ENCODE results near the gene SPATA18. TPM values are rescaled to one million over a fixed set of nuclear protein-coding genes. Genes with fewer than 3 reads are reported as not detected.

SPATA18 gene
- total RNA-seq, 5 donors from 2014 or later (not counting 1 experiment from before 2014, with no cell fraction given) = 0.35 to 0.36 TPM; not detected in 3

GRCh38 chr4:52106660-52107059 is 55.6 kb downstream of the SPATA18 start:
- no peaks in the 10 kb centered on the region for H3K4me1 ChIP-seq (ENCODE audit: control insufficient read depth in 1 of 2, extremely low read depth in 1 of 2, insufficient read depth in 2 of 2, low read length in 2 of 2)
- H3K36me3 ChIP-seq (ENCODE audit: control insufficient read depth in 2 of 2, extremely low read depth in 1 of 2, insufficient read depth in 1 of 2, low read length in 1 of 2) = no peaks in the 10 kb centered on the region
- ChIA-PET CTCF (no interaction called here), POLR2A (no interaction called here)
- H3K4me1 Mint-ChIP-seq = no peaks in the 10 kb centered on the region
- peaks cover 0 to 2% (median 0%) of the 10 kb centered on the region in 3 donors for H3K9me3 Mint-ChIP-seq
- H3K4me3 ChIP-seq (ENCODE audit: control insufficient read depth in 1 of 2, extremely low read depth in 1 of 2, low read length in 1 of 2) = no peak overlapping the region
- 70% methylated on average over 5 of the region's 5 CpGs for WGBS (ENCODE audit: insufficient coverage)
- H3K4me3 Mint-ChIP-seq = no peak overlapping the region
- DNase-seq (no peak), ATAC-seq (replicated peaks in 1 of 4) (no peak)
- peaks cover 6% of the 10 kb centered on the region in 2 donors for H3K27me3 Mint-ChIP-seq
- no peaks in the 10 kb centered on the region for H3K36me3 Mint-ChIP-seq
- H3K9me3 ChIP-seq = no peaks in the 10 kb centered on the region
- no peaks in the 10 kb centered on the region for H3K27me3 ChIP-seq (replicated peaks in 1 of 2; ENCODE audit: control insufficient read depth in 2 of 2, extremely low read depth in 1 of 2, insufficient read depth in 2 of 2, low read length in 1 of 2)
- H3K27ac Mint-ChIP-seq = no peak overlapping the region
- H3K27ac ChIP-seq (ENCODE audit: low read length) = no peak overlapping the region

- Mint-ChIP-seq H3K27me3 (peaks cover 6% of the 10 kb centered on the region in 2 donors), H3K4me1 (no peaks in the 10 kb centered on the region), H3K4me3 (no peak overlapping the region), H3K9me3 (peaks cover 0 to 2% (median 0%) of the 10 kb centered on the region in 3 donors), H3K36me3 (no peaks in the 10 kb centered on the region), H3K27ac (no peak overlapping the region)
- CTCF ChIA-PET = no interaction called here
- WGBS (ENCODE audit: insufficient coverage) = 29% methylated on average over 1 of the region's 3 CpGs
- H3K27me3 ChIP-seq (replicated peaks in 1 of 2; ENCODE audit: control insufficient read depth in 2 of 2, extremely low read depth in 1 of 2, insufficient read depth in 2 of 2, low read length in 1 of 2) = no peaks in the 10 kb centered on the region
- no peaks in the 10 kb centered on the region for H3K4me1 ChIP-seq (ENCODE audit: control insufficient read depth in 1 of 2, extremely low read depth in 1 of 2, insufficient read depth in 2 of 2, low read length in 2 of 2)
- POLR2A ChIA-PET = no interaction called here
- ATAC-seq (replicated peaks in 1 of 4) = no peak
- no peak overlapping the region for H3K4me3 ChIP-seq (ENCODE audit: control insufficient read depth in 1 of 2, extremely low read depth in 1 of 2, low read length in 1 of 2)
- no peak for DNase-seq
- H3K9me3 ChIP-seq = no peaks in the 10 kb centered on the region
- H3K27ac ChIP-seq (ENCODE audit: low read length) = no peak overlapping the region
- H3K36me3 ChIP-seq (ENCODE audit: control insufficient read depth in 2 of 2, extremely low read depth in 1 of 2, insufficient read depth in 1 of 2, low read length in 1 of 2) = no peaks in the 10 kb centered on the region
Measured at GRCh38 chr4:52107336-52107735, 56.2 kb downstream of the SPATA18 start.

GRCh38 chr4:52107745-52108144 is 56.6 kb downstream of the SPATA18 start:
- Histone ChIP-seq H3K36me3 (ENCODE audit: control insufficient read depth in 2 of 2, extremely low read depth in 1 of 2, insufficient read depth in 1 of 2, low read length in 1 of 2) (no peaks in the 10 kb centered on the region), H3K27me3 (replicated peaks in 1 of 2; ENCODE audit: control insufficient read depth in 2 of 2, extremely low read depth in 1 of 2, insufficient read depth in 2 of 2, low read length in 1 of 2) (no peaks in the 10 kb centered on the region), H3K4me3 (ENCODE audit: control insufficient read depth in 1 of 2, extremely low read depth in 1 of 2, low read length in 1 of 2) (no peak overlapping the region), H3K4me1 (ENCODE audit: control insufficient read depth in 1 of 2, extremely low read depth in 1 of 2, insufficient read depth in 2 of 2, low read length in 2 of 2) (no peaks in the 10 kb centered on the region), H3K27ac (ENCODE audit: low read length) (no peak overlapping the region), H3K9me3 (no peaks in the 10 kb centered on the region)
- ATAC-seq (replicated peaks in 1 of 4) (no peak), DNase-seq (no peak)
- ChIA-PET CTCF (no interaction called here), POLR2A (no interaction called here)
- H3K27me3 Mint-ChIP-seq = peaks cover 3 to 6% of the 10 kb centered on the region in 2 donors
- H3K27ac Mint-ChIP-seq = no peak overlapping the region
- WGBS (ENCODE audit: insufficient coverage) = no CpG with 5 or more reads among the region's 1 CpG
- no peaks in the 10 kb centered on the region for H3K4me1 Mint-ChIP-seq
- H3K4me3 Mint-ChIP-seq = no peak overlapping the region
- no peaks in the 10 kb centered on the region for H3K36me3 Mint-ChIP-seq
- peaks cover 0 to 2% (median 0%) of the 10 kb centered on the region in 3 donors for H3K9me3 Mint-ChIP-seq

GRCh38 chr4:52110171-52110570 is 59.1 kb downstream of the SPATA18 start:
- Histone ChIP-seq H3K27me3 (replicated peaks in 1 of 2; ENCODE audit: control insufficient read depth in 2 of 2, extremely low read depth in 1 of 2, insufficient read depth in 2 of 2, low read length in 1 of 2) (no peaks in the 10 kb centered on the region), H3K36me3 (ENCODE audit: control insufficient read depth in 2 of 2, extremely low read depth in 1 of 2, insufficient read depth in 1 of 2, low read length in 1 of 2) (no peaks in the 10 kb centered on the region), H3K9me3 (no peaks in the 10 kb centered on the region), H3K4me1 (ENCODE audit: control insufficient read depth in 1 of 2, extremely low read depth in 1 of 2, insufficient read depth in 2 of 2, low read length in 2 of 2) (no peaks in the 10 kb centered on the region), H3K27ac (ENCODE audit: low read length) (no peak overlapping the region), H3K4me3 (ENCODE audit: control insufficient read depth in 1 of 2, extremely low read depth in 1 of 2, low read length in 1 of 2) (no peak overlapping the region)
- Mint-ChIP-seq H3K9me3 (peaks cover 0 to 2% (median 0%) of the 10 kb centered on the region in 3 donors), H3K27me3 (peaks cover 0 to 4% of the 10 kb centered on the region in 2 donors), H3K4me1 (no peaks in the 10 kb centered on the region), H3K4me3 (no peak overlapping the region), H3K36me3 (no peaks in the 10 kb centered on the region), H3K27ac (no peak overlapping the region)
- ChIA-PET CTCF (interaction anchor here in 1 of 2 donors (0.6 kb wide), 1 partner anchor 1600 kb away, joined by 3 read pairs; no protein-coding TSS in a partner anchor), POLR2A (no interaction called here)
- ATAC-seq (replicated peaks in 1 of 4) = no peak
- WGBS (ENCODE audit: insufficient coverage) = no CpG with 5 or more reads among the region's 1 CpG
- DNase-seq = no peak

- H3K36me3 ChIP-seq (ENCODE audit: control insufficient read depth in 2 of 2, extremely low read depth in 1 of 2, insufficient read depth in 1 of 2, low read length in 1 of 2) = no peaks in the 10 kb centered on the region
- H3K27ac ChIP-seq (ENCODE audit: low read length) = no peak overlapping the region
- no CpG with 5 or more reads among the region's 1 CpG for WGBS (ENCODE audit: insufficient coverage)
- ChIA-PET CTCF (no interaction called here), POLR2A (no interaction called here)
- no peak overlapping the region for H3K4me3 Mint-ChIP-seq
- DNase-seq (no peak), ATAC-seq (replicated peaks in 1 of 4) (no peak)
- H3K4me1 ChIP-seq (ENCODE audit: control insufficient read depth in 1 of 2, extremely low read depth in 1 of 2, insufficient read depth in 2 of 2, low read length in 2 of 2) = no peaks in the 10 kb centered on the region
- peaks cover 0 to 4% of the 10 kb centered on the region in 2 donors for H3K27me3 Mint-ChIP-seq
- H3K27ac Mint-ChIP-seq = no peak overlapping the region
- H3K36me3 Mint-ChIP-seq = no peaks in the 10 kb centered on the region
- no peaks in the 10 kb centered on the region for H3K9me3 ChIP-seq
- H3K4me3 ChIP-seq (ENCODE audit: control insufficient read depth in 1 of 2, extremely low read depth in 1 of 2, low read length in 1 of 2) = no peak overlapping the region
- H3K9me3 Mint-ChIP-seq = peaks cover 0 to 2% (median 0%) of the 10 kb centered on the region in 3 donors
- no peaks in the 10 kb centered on the region for H3K27me3 ChIP-seq (replicated peaks in 1 of 2; ENCODE audit: control insufficient read depth in 2 of 2, extremely low read depth in 1 of 2, insufficient read depth in 2 of 2, low read length in 1 of 2)
- no peaks in the 10 kb centered on the region for H3K4me1 Mint-ChIP-seq
Measured at GRCh38 chr4:52111995-52112394, 60.9 kb downstream of the SPATA18 start.

- no peaks in the 10 kb centered on the region for H3K4me1 Mint-ChIP-seq
- no peaks in the 10 kb centered on the region for H3K36me3 Mint-ChIP-seq
- CTCF ChIA-PET = no interaction called here
- no peak overlapping the region for H3K4me3 Mint-ChIP-seq
- peaks cover 0 to 4% of the 10 kb centered on the region in 2 donors for H3K27me3 Mint-ChIP-seq
- POLR2A ChIA-PET = no interaction called here
- Histone ChIP-seq H3K4me3 (ENCODE audit: control insufficient read depth in 1 of 2, extremely low read depth in 1 of 2, low read length in 1 of 2) (no peak overlapping the region), H3K36me3 (ENCODE audit: control insufficient read depth in 2 of 2, extremely low read depth in 1 of 2, insufficient read depth in 1 of 2, low read length in 1 of 2) (no peaks in the 10 kb centered on the region), H3K27ac (ENCODE audit: low read length) (no peak overlapping the region), H3K9me3 (no peaks in the 10 kb centered on the region), H3K4me1 (ENCODE audit: control insufficient read depth in 1 of 2, extremely low read depth in 1 of 2, insufficient read depth in 2 of 2, low read length in 2 of 2) (no peaks in the 10 kb centered on the region), H3K27me3 (replicated peaks in 1 of 2; ENCODE audit: control insufficient read depth in 2 of 2, extremely low read depth in 1 of 2, insufficient read depth in 2 of 2, low read length in 1 of 2) (no peaks in the 10 kb centered on the region)
- WGBS (ENCODE audit: insufficient coverage) = no CpG with 5 or more reads among the region's 1 CpG
- no peak for ATAC-seq (replicated peaks in 1 of 4)
- H3K9me3 Mint-ChIP-seq = peaks cover 0 to 2% (median 0%) of the 10 kb centered on the region in 3 donors
- DNase-seq = no peak
- H3K27ac Mint-ChIP-seq = no peak overlapping the region
Measured at GRCh38 chr4:52112411-52112810, 61.3 kb downstream of the SPATA18 start.

- Histone ChIP-seq H3K4me1 (ENCODE audit: control insufficient read depth in 1 of 2, extremely low read depth in 1 of 2, insufficient read depth in 2 of 2, low read length in 2 of 2) (no peaks in the 10 kb centered on the region), H3K9me3 (no peaks in the 10 kb centered on the region), H3K27ac (ENCODE audit: low read length) (no peak overlapping the region), H3K4me3 (ENCODE audit: control insufficient read depth in 1 of 2, extremely low read depth in 1 of 2, low read length in 1 of 2) (no peak overlapping the region), H3K36me3 (ENCODE audit: control insufficient read depth in 2 of 2, extremely low read depth in 1 of 2, insufficient read depth in 1 of 2, low read length in 1 of 2) (no peaks in the 10 kb centered on the region), H3K27me3 (replicated peaks in 1 of 2; ENCODE audit: control insufficient read depth in 2 of 2, extremely low read depth in 1 of 2, insufficient read depth in 2 of 2, low read length in 1 of 2) (no peaks in the 10 kb centered on the region)
- no peak for ATAC-seq (replicated peaks in 1 of 4)
- ChIA-PET POLR2A (no interaction called here), CTCF (no interaction called here)
- Mint-ChIP-seq H3K9me3 (no peaks in the 10 kb centered on the region), H3K27ac (no peak overlapping the region), H3K27me3 (no peaks in the 10 kb centered on the region), H3K4me3 (no peak overlapping the region), H3K4me1 (no peaks in the 10 kb centered on the region), H3K36me3 (no peaks in the 10 kb centered on the region)
- DNase-seq = no peak
- WGBS (ENCODE audit: insufficient coverage) = 67% methylated on average over 1 of the region's 2 CpGs
Measured at GRCh38 chr4:52116641-52117040, 65.5 kb downstream of the SPATA18 start.
